K562 (cell line): ENCODE results near the gene GRIN2A.

Experiments used
- BCOR ChIP-seq: fragments of 450-650 bp; IDR thresholded peaks from 2 replicates; pipeline ENCODE4 v1.6.1; 2016
- CLOCK ChIP-seq: fragments of 250-450 bp; sonication (Bioruptor Pico); IDR thresholded peaks from 2 replicates; pipeline ENCODE4 v1.4.0; 2020; ENCODE audit warnings: mild to moderate bottlenecking, moderate library complexity, borderline replicate concordance
- CTCF ChIP-seq, 3 experiments: IDR thresholded peaks in 2 of 3; conservative IDR thresholded peaks in 1 of 3; 2 replicates each; pipeline ENCODE4 v1.5.1; 2011 to 2012; ENCODE audit warnings: low read length in 3 of 3, mild to moderate bottlenecking in 3 of 3, control low read depth in 2 of 3, improper control_type of control experiment in 1 of 3, inconsistent platforms in 1 of 3, low read depth in 1 of 3, mixed read lengths in 1 of 3, moderate library complexity in 1 of 3; ENCODE audit not compliant: insufficient read depth in 2 of 3
- EZH2 ChIP-seq: IDR thresholded peaks from 2 replicates; pipeline ENCODE4 v1.6.1; 2012; ENCODE audit warnings: low read depth, mild to moderate bottlenecking, inconsistent platforms, low read length, borderline replicate concordance
- KAT2B ChIP-seq: IDR thresholded peaks from one replicate; pipeline ENCODE4 v1.6.1; 2012; ENCODE audit warnings: low read depth, mild to moderate bottlenecking, control low read depth, inconsistent platforms, low read length, moderate library complexity
- KLF13 ChIP-seq: fragments of 450-650 bp; IDR thresholded peaks from 2 replicates; pipeline ENCODE4 v1.6.1; 2016; ENCODE audit warnings: missing genetic modification characterization, low read depth, mild to moderate bottlenecking, missing compliant biosample characterization, moderate library complexity, borderline replicate concordance
- MTA3 ChIP-seq: fragments of 450-650 bp; formaldehyde crosslinking; IDR thresholded peaks from 2 replicates; pipeline ENCODE4 v1.6.1; 2017; ENCODE audit warnings: mild to moderate bottlenecking, borderline replicate concordance
- POLR2A ChIP-seq: fragments of 450-650 bp; conservative IDR thresholded peaks from 2 replicates; pipeline ENCODE4 v1.6.1; 2016
- SIN3B ChIP-seq: fragments of 450-650 bp; IDR thresholded peaks from 2 replicates; pipeline ENCODE4 v1.6.1; 2017; ENCODE audit warnings: low read depth, mild to moderate bottlenecking, moderate library complexity
- SMARCA5 ChIP-seq: fragments of 450-650 bp; IDR thresholded peaks from 2 replicates; pipeline ENCODE4 v1.6.1; 2016
- SREBF2 ChIP-seq: sonication (generic); formaldehyde crosslinking; IDR thresholded peaks from 2 replicates; pipeline ENCODE4 v1.4.0; 2020; ENCODE audit warnings: mild to moderate bottlenecking, missing genetic modification reagents
- ZNF253 ChIP-seq: fragments of 250-450 bp; sonication (Bioruptor Pico); conservative IDR thresholded peaks from 2 replicates; pipeline ENCODE4 v1.6.1; 2021; ENCODE audit warnings: mild to moderate bottlenecking
- ZNF384 ChIP-seq: IDR thresholded peaks from 2 replicates; pipeline ENCODE4 v1.6.1; 2012; ENCODE audit warnings: low read depth, low read length, improper control_type of control experiment

GRCh38 chr16:10218490-10219206, 36.4 kb upstream of the GRIN2A start:
- TF ChIP-seq ZNF384 (no peak), MTA3 (no peak), POLR2A (no peak), KAT2B (no peak), CTCF (IDR thresholded peaks at IDR 0.05 in 2 of 3, conservative IDR thresholded peaks at IDR 0.05 in 1 of 3; ENCODE audit: insufficient read depth in 2 of 3, low read depth in 1 of 3, low read length in 3 of 3) (no peak), CLOCK (no peak), KLF13 (tag) (no peak), SIN3B (no peak), EZH2 (no peak), ZNF253 (CRISPR knock-in tag) (no peak), SMARCA5 (no peak), SREBF2 (no peak), BCOR (no peak)
